H1 (cell line): Measurements from ENCODE around the gene OR10G3. TPM values are rescaled to one million over a fixed set of nuclear protein-coding genes. Genes with fewer than 3 reads are reported as not detected.

ENCODE experiments used
- CTCF ChIA-PET: fragments of 300-600 bp; sonication (Branson Sonifier 250); formaldehyde crosslinking; loops from one replicate; lab custom pipeline; 2021; ENCODE audit not compliant: partially characterized antibody; lab: Charles Lee
- POLR2A ChIA-PET: fragments of 300-600 bp; sonication (Branson Sonifier 250); formaldehyde crosslinking; loops from one replicate; lab custom pipeline; 2021; ENCODE audit warnings: inconsistent platforms; ENCODE audit not compliant: partially characterized antibody; lab: Charles Lee
- DNase-seq, 2 experiments: peaks; one replicate each; pipeline versions ENCODE4 v3.0.0 to v3.0.0-alpha.2; 2010 to 2022; ENCODE audit warnings: low spot score in 2 of 2, low read depth in 1 of 2, mixed read lengths in 1 of 2
- FAIRE-seq: peaks from 2 replicates; lab custom pipeline; 2011; peaks lifted over from hg19 to GRCh38; lab: Jason Lieb, UNC
- H2AFZ ChIP-seq: 2 replicates; pipeline ENCODE4 v1.8.1; 2012; ENCODE audit warnings: low read length, inconsistent platforms
- H2AK5ac ChIP-seq: 2 replicates; pipeline ENCODE4 v1.6.1; 2013; ENCODE audit warnings: low read depth, low read length
- H2BK120ac ChIP-seq: replicated peaks from 2 replicates; pipeline ENCODE3; 2013; ENCODE audit warnings: low read depth, low read length, inconsistent platforms
- H2BK12ac ChIP-seq: 2 replicates; pipeline ENCODE4 v1.6.1; 2013; ENCODE audit warnings: low read depth, low read length
- H2BK15ac ChIP-seq: 2 replicates; pipeline ENCODE4 v1.6.1; 2013; ENCODE audit warnings: low read length
- H2BK20ac ChIP-seq: 2 replicates; pipeline ENCODE4 v1.6.1; 2013; ENCODE audit warnings: low read length
- H2BK5ac ChIP-seq: 2 replicates; pipeline ENCODE4 v1.6.1; 2013; ENCODE audit warnings: low read depth, low read length
- H3K14ac ChIP-seq: 2 replicates; pipeline ENCODE4 v1.6.1; 2013; ENCODE audit warnings: inconsistent platforms; ENCODE audit not compliant: insufficient read length
- H3K18ac ChIP-seq: 2 replicates; pipeline ENCODE4 v1.6.1; 2013; ENCODE audit warnings: low read length; ENCODE audit errors: extremely low read depth
- H3K23ac ChIP-seq: 2 replicates; pipeline ENCODE4 v1.6.1; 2013; ENCODE audit warnings: inconsistent platforms; ENCODE audit not compliant: insufficient read length
- H3K23me2 ChIP-seq: 2 replicates; pipeline ENCODE4 v1.6.1; 2013; ENCODE audit warnings: low read depth, low read length
- H3K27ac ChIP-seq: 2 replicates; pipeline ENCODE4 v1.6.1; 2011; ENCODE audit warnings: low read depth, low read length, inconsistent platforms
- H3K27me3 ChIP-seq, 4 experiments: replicated peaks in 1 of 4; 1 replicate in 1 of 4; 2 replicates in 3 of 4; pipeline versions ENCODE4 v1.6.1 to v1.8.1; 2011 to 2013; ENCODE audit warnings: low read length in 3 of 4, mild to moderate bottlenecking in 3 of 4, inconsistent platforms in 2 of 4, mixed read lengths in 2 of 4, moderate library complexity in 1 of 4; ENCODE audit not compliant: control insufficient read depth in 3 of 4, insufficient read depth in 3 of 4; ENCODE audit errors: extremely low read depth in 1 of 4
- H3K36me3 ChIP-seq, 4 experiments: 2 replicates each; pipeline versions ENCODE4 v1.6.1 to v1.8.1; 2011 to 2013; ENCODE audit warnings: mild to moderate bottlenecking in 4 of 4, low read length in 3 of 4, moderate library complexity in 2 of 4, control low read depth in 1 of 4, inconsistent platforms in 1 of 4; ENCODE audit not compliant: insufficient read depth in 4 of 4, control insufficient read depth in 2 of 4
- H3K4ac ChIP-seq: replicated peaks from 2 replicates; pipeline ENCODE3; 2013; ENCODE audit warnings: low read length, low read depth, mixed read lengths, inconsistent platforms; ENCODE audit not compliant: insufficient read length
- H3K4me1 ChIP-seq, 4 experiments: replicated peaks in 1 of 4; 1 replicate in 1 of 4; 2 replicates in 3 of 4; pipeline versions ENCODE4 v1.6.1 to v1.8.1; 2011 to 2013; ENCODE audit warnings: low read length in 3 of 4, inconsistent platforms in 2 of 4, mixed read lengths in 1 of 4; ENCODE audit not compliant: insufficient read depth in 4 of 4, control insufficient read depth in 3 of 4
- H3K4me2 ChIP-seq, 2 experiments: 2 replicates each; pipeline versions ENCODE4 v1.6.1 to v1.8.1; 2011 to 2013; ENCODE audit warnings: low read depth in 2 of 2, low read length in 2 of 2, control low read depth in 1 of 2, inconsistent platforms in 1 of 2, mild to moderate bottlenecking in 1 of 2; ENCODE audit not compliant: insufficient read depth in 1 of 2
- H3K4me3 ChIP-seq, 4 experiments: fragments of 200-600, 300-600 bp in 1 of 4; sonication (generic), shearing (Covaris generic), sonication (Bioruptor Twin) in 1 of 4; 2 replicates each; pipeline versions ENCODE4 v1.5.1 to v1.8.1; 2011 to 2016; ENCODE audit warnings: low read length in 4 of 4, low read depth in 3 of 4, control low read depth in 2 of 4, inconsistent platforms in 2 of 4, mild to moderate bottlenecking in 2 of 4, mixed read lengths in 1 of 4, moderate library complexity in 1 of 4; ENCODE audit not compliant: insufficient read depth in 2 of 4; ENCODE audit errors: extremely low read depth in 1 of 4
- H3K56ac ChIP-seq: replicated peaks from 2 replicates; pipeline ENCODE3; 2013; ENCODE audit warnings: low read depth, mild to moderate bottlenecking, mixed read lengths, low read length, inconsistent platforms; ENCODE audit not compliant: insufficient read length
- H3K79me1 ChIP-seq: 2 replicates; pipeline ENCODE4 v1.6.1; 2013; ENCODE audit warnings: low read depth, low read length, control low read depth
- H3K79me2 ChIP-seq, 2 experiments: 2 replicates each; pipeline versions ENCODE4 v1.6.1 to v1.8.1; 2012 to 2013; ENCODE audit warnings: low read length in 2 of 2, mild to moderate bottlenecking in 2 of 2, inconsistent platforms in 1 of 2; ENCODE audit not compliant: insufficient read depth in 2 of 2, control insufficient read depth in 1 of 2
- H3K9ac ChIP-seq, 4 experiments: replicated peaks in 1 of 4; 1 replicate in 1 of 4; 2 replicates in 3 of 4; pipeline versions ENCODE4 v1.6.1 to v1.8.1; 2011 to 2013; ENCODE audit warnings: low read depth in 3 of 4, low read length in 3 of 4, control low read depth in 2 of 4, mild to moderate bottlenecking in 2 of 4, moderate library complexity in 2 of 4, inconsistent platforms in 1 of 4; ENCODE audit errors: extremely low read depth in 1 of 4
- H3K9me3 ChIP-seq, 2 experiments: 2 replicates each; pipeline versions ENCODE4 v1.6.1 to v1.8.1; 2012 to 2013; ENCODE audit warnings: mild to moderate bottlenecking in 2 of 2, moderate library complexity in 2 of 2, control low read depth in 1 of 2, inconsistent platforms in 1 of 2, low read depth in 1 of 2, low read length in 1 of 2, mixed read lengths in 1 of 2; ENCODE audit not compliant: insufficient read depth in 2 of 2
- H4K20me1 ChIP-seq, 2 experiments: replicated peaks in 1 of 2; 2 replicates each; pipeline versions ENCODE3 to v1.8.1; 2011 to 2013; ENCODE audit warnings: inconsistent platforms in 2 of 2, low read length in 2 of 2, mild to moderate bottlenecking in 1 of 2; ENCODE audit not compliant: insufficient read depth in 2 of 2, control insufficient read depth in 1 of 2
- H4K5ac ChIP-seq: 2 replicates; pipeline ENCODE4 v1.6.1; 2013; ENCODE audit warnings: low read length, low read depth, mixed read lengths, inconsistent platforms; ENCODE audit not compliant: insufficient read length
- H4K8ac ChIP-seq: 2 replicates; pipeline ENCODE4 v1.8.0; 2013; ENCODE audit warnings: mild to moderate bottlenecking, moderate library complexity, low read length, inconsistent platforms; ENCODE audit not compliant: insufficient read depth; ENCODE audit errors: extremely low read depth
- H4K91ac ChIP-seq: replicated peaks from 2 replicates; pipeline ENCODE3; 2013; ENCODE audit warnings: low read length, mixed read lengths, inconsistent platforms; ENCODE audit not compliant: insufficient read length
- ASH2L ChIP-seq: fragments of 200-600, 300-600 bp; sonication (generic); IDR thresholded peaks from one replicate; pipeline ENCODE4 v1.7.1; 2017; ENCODE audit warnings: low read length
- ATF2 ChIP-seq: IDR thresholded peaks from 2 replicates; pipeline ENCODE4 v1.6.1; 2012; ENCODE audit warnings: low read length, inconsistent platforms
- HDAC2 ChIP-seq, 2 experiments: fragments of 300-600 bp in 1 of 2; sonication (generic) in 1 of 2; IDR thresholded peaks; 2 replicates each; pipeline ENCODE4 v1.6.1; 2011 to 2012; ENCODE audit warnings: low read depth in 2 of 2, low read length in 2 of 2, mild to moderate bottlenecking in 2 of 2, moderate library complexity in 2 of 2, borderline replicate concordance in 1 of 2, inconsistent platforms in 1 of 2
- KDM1A ChIP-seq: fragments of 200-600, 300-600 bp; sonication (generic); IDR thresholded peaks from 2 replicates; pipeline ENCODE4 v1.7.1; 2016; ENCODE audit warnings: mild to moderate bottlenecking, low read length, borderline replicate concordance
- POLR2AphosphoS5 ChIP-seq: IDR thresholded peaks from 2 replicates; pipeline ENCODE4 v1.6.1; 2011; ENCODE audit warnings: low read depth, low read length
- SIN3A ChIP-seq, 2 experiments: IDR thresholded peaks in 1 of 2; conservative IDR thresholded peaks in 1 of 2; 2 replicates each; pipeline ENCODE4 v1.6.1; 2011 to 2012; ENCODE audit warnings: low read length in 2 of 2, improper control_type of control experiment in 1 of 2, low read depth in 1 of 2, mild to moderate bottlenecking in 1 of 2
- SP1 ChIP-seq: IDR thresholded peaks from 2 replicates; pipeline ENCODE4 v1.6.1; 2011; ENCODE audit warnings: low read depth, low read length
- YY1 ChIP-seq: IDR thresholded peaks from 2 replicates; pipeline ENCODE4 v1.6.1; 2011; ENCODE audit warnings: low read depth, mild to moderate bottlenecking, low read length
- ZNF274 ChIP-seq: IDR thresholded peaks from 2 replicates; pipeline ENCODE4 v1.7.0; 2012; ENCODE audit warnings: low read length, borderline replicate concordance; ENCODE audit errors: extremely low read depth
- WGBS, 2 experiments: shearing (Covaris generic) in 1 of 2; methylation state at CpG; one replicate each; pipeline versions ENCODE4 v1.1.6 to v1.1.7; 2013 to 2015; ENCODE audit warnings: low lambda C conversion rate in 2 of 2, mixed read lengths in 2 of 2, inconsistent platforms in 1 of 2, low coverage in 1 of 2, missing lambda C conversion rate in 1 of 2; ENCODE audit not compliant: insufficient replicate concordance in 2 of 2, insufficient coverage in 1 of 2, insufficient read length in 1 of 2; ENCODE audit errors: extremely low coverage in 1 of 2, missing lambda C conversion rate in 1 of 2; 5-methylcytosine and 5-hydroxymethylcytosine counted together
- polyA plus RNA-seq, 7 experiments: library from polyadenylated mRNA; depleted of rRNA in 3 of 7; stranded (reverse) in 5 of 7; unstranded in 2 of 7; fragments of >200 nt in 5 of 7; fragments of 200-250 nt in 2 of 7; gene quantifications; 1 replicate in 5 of 7; 2 replicates in 1 of 7; 4 replicates in 1 of 7; pipeline versions ENCODE4 v1.2.1 to v1.2.3, GENCODE V29; 2011 to 2013; ENCODE audit warnings: missing spikeins in 2 of 7, mixed read lengths in 2 of 7
- total RNA-seq: library from RNA; stranded (reverse); fragmentation: NEBNext Ultra II Directional; extraction: Animal tissue kit (Norgen Biotek cat#: 25700); gene quantifications from 2 replicates; pipeline ENCODE4 v1.2.1, GENCODE V29; 2021

OR10G3 gene
- total and polyA plus RNA-seq, 2 of the 8 experiments (the other 6 are each of a cell fraction or from before 2014, with no cell fraction given) = not detected

- WGBS, 2 experiments = 13% methylated on average over 5 of the region's 5 CpGs; no CpG with 5 or more reads in 1 of the 2 experiments
- peak overlapping the region; percentile 97 for H2BK5ac ChIP-seq
- H4K8ac ChIP-seq = no peak overlapping the region
- peak overlapping the region in 1 of 4 experiments; percentile 32; a peak in 1 of 8 replicates for H3K4me3 ChIP-seq
- H2BK15ac ChIP-seq = no peak overlapping the region
- no peaks in the 10 kb centered on the region for H3K79me2 ChIP-seq
- H2BK20ac ChIP-seq = peak overlapping the region; percentile 97; the same call in 1 of the 2 replicates
- no peak overlapping the region for H2AFZ ChIP-seq
- H3K27ac ChIP-seq = peak overlapping the region; percentile 82
- CTCF ChIA-PET = interaction anchor here (0.7 to 4.5 kb wide), 17 partner anchors 10 to 101 kb away, joined by 3 to 64 read pairs (median 5); partner anchors contain the start of genes CHD8, RAB2B, SALL2 and TOX4
- H2BK120ac ChIP-seq = peak overlapping the region; percentile 91
- H2AK5ac ChIP-seq = peak overlapping the region; percentile 97
- no peaks in the 10 kb centered on the region for H3K79me1 ChIP-seq
- FAIRE-seq (peak; percentile 66), DNase-seq (no peak)
- H3K36me3 ChIP-seq = no peaks in the 10 kb centered on the region
- H2BK12ac ChIP-seq = peak overlapping the region; percentile 98
- H3K27me3 ChIP-seq = no peaks in the 10 kb centered on the region
- H4K5ac ChIP-seq = peak overlapping the region; percentile 88
- H3K4me2 ChIP-seq = peak overlapping the region; percentile 42 to 52; a peak in 3 of 4 replicates
- H3K56ac ChIP-seq = no peak overlapping the region
- H3K4ac ChIP-seq = no peak overlapping the region
- H3K14ac ChIP-seq = no peak overlapping the region
- peak overlapping the region; percentile 98; the same call in 1 of the 2 replicates for H3K18ac ChIP-seq
- H3K23ac ChIP-seq = no peak overlapping the region
- H3K9me3 ChIP-seq = no peaks in the 10 kb centered on the region
- peaks cover 7 to 24% (median 18%) of the 10 kb centered on the region in 4 experiments for H3K4me1 ChIP-seq
- POLR2A ChIA-PET = interaction anchor here (0.7 to 5.1 kb wide), 19 partner anchors 10 to 301 kb away, joined by 3 to 61 read pairs (median 6); partner anchors contain the start of genes METTL3, RAB2B, SALL2 and TOX4
- no peaks in the 10 kb centered on the region for H4K20me1 ChIP-seq
- peaks cover 2% of the 10 kb centered on the region; the same call in 1 of the 2 replicates for H3K23me2 ChIP-seq
- peak overlapping the region; percentile 31 for H4K91ac ChIP-seq
- H3K9ac ChIP-seq = peak overlapping the region in 1 of 4 experiments; percentile 38; a peak in 2 of 7 replicates
- TF ChIP-seq SP1 (peak; percentile 18; the same call in 1 of the 2 replicates), YY1 (no peak), ATF2 (no peak), ASH2L (no peak), SIN3A (conservative IDR thresholded peaks at IDR 0.05 in 1 of 2, IDR thresholded peaks at IDR 0.05 in 1 of 2; ENCODE audit: low read depth in 1 of 2, low read length in 2 of 2) (no peak), POLR2AphosphoS5 (no peak), HDAC2 (IDR thresholded peaks at IDR 0.05; ENCODE audit: borderline replicate concordance in 1 of 2, low read depth in 2 of 2, low read length in 2 of 2) (peak in 1 of 2 experiments; percentile 95; a peak in 2 of 4 replicates), ZNF274 (no peak), KDM1A (peak; percentile 98)
Observed at GRCh38 chr14:21556378-21557083, 23.3 kb downstream of the OR10G3 start.
